ENCODE measurements around the gene TCTN2. TPM values are rescaled to one million over a fixed set of nuclear protein-coding genes. Genes with fewer than 3 reads are reported as not detected.

Gene TCTN2
- total and polyA plus RNA-seq, 10 of the 15 experiments (the other 5 are each of a cell fraction or from before 2014, with no cell fraction given) = 0.55 to 5.5 (median 3.3) TPM

- no peak overlapping the region for H3K4me2 ChIP-seq (ENCODE audit: control insufficient read depth, insufficient read depth)
- H3K9ac ChIP-seq (ENCODE audit: control insufficient read depth, insufficient read depth, low read length) = no peak overlapping the region
- no peak for FAIRE-seq
- no peaks in the 10 kb centered on the region for H3K36me3 ChIP-seq (ENCODE audit: control insufficient read depth in 2 of 2, insufficient read depth in 2 of 2, low read length in 1 of 2)
- ChIA-PET POLR2A (interaction anchor here (0.6 kb wide), 1 partner anchor 44 kb away, joined by 5 read pairs; no protein-coding TSS in a partner anchor), SMC1A (ENCODE audit: uncharacterized antibody, unreplicated experiment) (no interaction called here), RAD21 (ENCODE audit: unreplicated experiment) (no interaction called here), CTCF (no interaction called here)
- no peaks in the 10 kb centered on the region for H3K4me1 ChIP-seq (ENCODE audit: control insufficient read depth, insufficient read depth, low read length)
- no peaks in the 10 kb centered on the region for H4K20me1 ChIP-seq (ENCODE audit: control insufficient read depth, insufficient read depth)
- intact Hi-C loops (cut with micrococcal nuclease; ENCODE audit: unreplicated experiment) (no loop called here), in situ Hi-C loops (cut with MboI) (no loop called here)
- no peak for DNase-seq (ENCODE audit: low read depth, low spot score)
- H2AFZ ChIP-seq (ENCODE audit: control insufficient read depth, low read depth, low read length) = no peak overlapping the region
- WGBS (ENCODE audit: insufficient coverage, insufficient replicate concordance, low lambda C conversion rate, missing lambda C conversion rate) = 31% methylated on average over 3 of the region's 3 CpGs
- peak; percentile 45; the same call in 2 of the 3 replicates for ATAC-seq
- no TSS peak for BruUV-seq (replicated peaks)
- H3K4me3 ChIP-seq = no peak overlapping the region
- TF ChIP-seq NFYB (IDR thresholded peaks at IDR 0.05; ENCODE audit: insufficient read depth, low read depth, low read length) (peak; percentile 65; the same call in 1 of the 2 replicates), MXI1 (IDR thresholded peaks at IDR 0.05; ENCODE audit: low read depth, low read length) (no peak)
- no peaks in the 10 kb centered on the region for H3K27me3 ChIP-seq (replicated peaks in 1 of 2; ENCODE audit: control insufficient read depth in 2 of 2, insufficient read depth in 2 of 2, low read length in 1 of 2)
- no peak overlapping the region for H3K27ac ChIP-seq (ENCODE audit: control insufficient read depth, insufficient read depth)
- H3K79me2 ChIP-seq (ENCODE audit: control insufficient read depth, insufficient read depth, low read length) = no peaks in the 10 kb centered on the region
- no peaks in the 10 kb centered on the region for H3K9me3 ChIP-seq (replicated peaks; ENCODE audit: control insufficient read depth, insufficient read depth, low read length)
Observed at GRCh38 chr12:123705935-123706334, 35.0 kb downstream of the TCTN2 start.

- intact Hi-C loops (cut with micrococcal nuclease; ENCODE audit: unreplicated experiment) = no loop called here
- Histone ChIP-seq H3K27me3 (replicated peaks in 1 of 2; ENCODE audit: control insufficient read depth in 2 of 2, insufficient read depth in 2 of 2, low read length in 1 of 2) (no peaks in the 10 kb centered on the region), H4K20me1 (ENCODE audit: control insufficient read depth, insufficient read depth) (no peaks in the 10 kb centered on the region), H3K9me3 (replicated peaks; ENCODE audit: control insufficient read depth, insufficient read depth, low read length) (no peaks in the 10 kb centered on the region), H3K4me3 (no peak overlapping the region), H3K4me2 (ENCODE audit: control insufficient read depth, insufficient read depth) (no peak overlapping the region), H3K79me2 (ENCODE audit: control insufficient read depth, insufficient read depth, low read length) (peaks cover 3% of the 10 kb centered on the region), H3K4me1 (ENCODE audit: control insufficient read depth, insufficient read depth, low read length) (no peaks in the 10 kb centered on the region; the same call in 1 of the 2 replicates), H3K36me3 (ENCODE audit: control insufficient read depth in 2 of 2, insufficient read depth in 2 of 2, low read length in 1 of 2) (no peaks in the 10 kb centered on the region), H3K9ac (ENCODE audit: control insufficient read depth, insufficient read depth, low read length) (no peak overlapping the region), H3K27ac (ENCODE audit: control insufficient read depth, insufficient read depth) (no peak overlapping the region), H2AFZ (ENCODE audit: control insufficient read depth, low read depth, low read length) (no peak overlapping the region)
- DNase-seq (ENCODE audit: low read depth, low spot score) (no peak), ATAC-seq (no peak), FAIRE-seq (no peak)
- 81% methylated on average over 4 of the region's 4 CpGs for WGBS (ENCODE audit: insufficient coverage, insufficient replicate concordance, low lambda C conversion rate, missing lambda C conversion rate)
- ChIA-PET CTCF (interaction anchor here (0.6 kb wide), 1 partner anchor 206 kb away, joined by 3 read pairs; no protein-coding TSS in a partner anchor), POLR2A (no interaction called here), RAD21 (ENCODE audit: unreplicated experiment) (no interaction called here), SMC1A (ENCODE audit: uncharacterized antibody, unreplicated experiment) (interaction anchor here (0.6 kb wide), 1 partner anchor 124 kb away, joined by 4 read pairs; no protein-coding TSS in a partner anchor)
- BruUV-seq (replicated peaks) = no TSS peak
- in situ Hi-C loops (cut with MboI) = no loop called here
- no peak for TF ChIP-seq ATF3 (IDR thresholded peaks at IDR 0.05; ENCODE audit: borderline replicate concordance, extremely low read depth, low read depth, low read length)
- TF ChIP-seq CBX3 (IDR thresholded peaks at IDR 0.05; ENCODE audit: borderline replicate concordance, low read depth) = no peak
- TF ChIP-seq PAX5 (IDR thresholded peaks at IDR 0.05; ENCODE audit: borderline replicate concordance, low read depth, low read length) = no peak
- TF ChIP-seq MTA2 (IDR thresholded peaks at IDR 0.05; ENCODE audit: low read depth) = no peak
- TF ChIP-seq BRCA1 (IDR thresholded peaks at IDR 0.05; ENCODE audit: low read depth, low read length) = no peak
- no peak for TF ChIP-seq SREBF2 (IDR thresholded peaks at IDR 0.05; ENCODE audit: low read length)
- no peak for TF ChIP-seq NKRF (conservative IDR thresholded peaks at IDR 0.05)
- no peak for TF ChIP-seq CBX5 (IDR thresholded peaks at IDR 0.05; ENCODE audit: low read depth)
- TF ChIP-seq ZNF384 (IDR thresholded peaks at IDR 0.05; ENCODE audit: borderline replicate concordance, low read depth, low read length) = no peak
- TF ChIP-seq MYC (IDR thresholded peaks at IDR 0.05; ENCODE audit: insufficient read depth, insufficient read length, insufficient replicate concordance, low read length, severe bottlenecking) = no peak
- TF ChIP-seq TAF1 (IDR thresholded peaks at IDR 0.05; ENCODE audit: borderline replicate concordance, low read depth, low read length) = no peak
Observed at GRCh38 chr12:123707466-123707865, 36.6 kb downstream of the TCTN2 start.
